NCI-H2029 (cell line): Measurements from ENCODE around the gene SLC2A6.

Experiments used
- DNase-seq: peaks from one replicate; lab custom pipeline; 2025; lab: John Stamatoyannopoulos, UW

SLC2A6 gene

GRCh38 chr9:133477461-133477860 is 1.4 kb downstream of the SLC2A6 start:
- DNase-seq, result no peak

- DNase-seq, result no peak
Measured at GRCh38 chr9:133476941-133477340, 2.0 kb downstream of the SLC2A6 start.

GRCh38 chr9:133476036-133476931 is 2.6 kb downstream of the SLC2A6 start:
- no peak for DNase-seq

GRCh38 chr9:133475292-133476012 is 3.4 kb downstream of the SLC2A6 start:
- no peak for DNase-seq

- DNase-seq, result no peak
Measured at GRCh38 chr9:133474853-133475252, 4.0 kb downstream of the SLC2A6 start.

- DNase-seq, result no peak
Measured at GRCh38 chr9:133474215-133474614, 4.7 kb downstream of the SLC2A6 start.

GRCh38 chr9:133473743-133474142 is 5.2 kb downstream of the SLC2A6 start:
- DNase-seq, result no peak

- no peak for DNase-seq
Measured at GRCh38 chr9:133472753-133473378, 6.0 kb downstream of the SLC2A6 start.

- no peak for DNase-seq
Measured at GRCh38 chr9:133472277-133472645, 6.6 kb downstream of the SLC2A6 start.

GRCh38 chr9:133471551-133472276 is 7.2 kb downstream of the SLC2A6 start:
- no peak for DNase-seq

GRCh38 chr9:133470988-133471387 is 7.9 kb downstream of the SLC2A6 start:
- DNase-seq, result no peak

- no peak for DNase-seq
Measured at GRCh38 chr9:133470427-133470924, 8.4 kb downstream of the SLC2A6 start.

GRCh38 chr9:133468777-133469421 is 10.0 kb downstream of the SLC2A6 start:
- no peak for DNase-seq

- no peak for DNase-seq
Measured at GRCh38 chr9:133468374-133468773, 10.5 kb downstream of the SLC2A6 start.

- DNase-seq, result no peak
Measured at GRCh38 chr9:133467101-133467500, 11.8 kb downstream of the SLC2A6 start.

GRCh38 chr9:133465984-133466383 is 12.9 kb downstream of the SLC2A6 start:
- no peak for DNase-seq

GRCh38 chr9:133464638-133465037 is 14.3 kb downstream of the SLC2A6 start:
- no peak for DNase-seq

GRCh38 chr9:133463864-133464615 is 14.9 kb downstream of the SLC2A6 start:
- DNase-seq, result no peak

GRCh38 chr9:133463234-133463863 is 15.6 kb downstream of the SLC2A6 start:
- no peak for DNase-seq

- no peak for DNase-seq
Measured at GRCh38 chr9:133461975-133462374, 16.9 kb downstream of the SLC2A6 start.
